Measurements from ENCODE around the gene SHTN1. TPM values are rescaled to one million over a fixed set of nuclear protein-coding genes. Genes with fewer than 3 reads are reported as not detected.

Gene SHTN1
- total and polyA plus RNA-seq, 10 of the 15 experiments (the other 5 are each of a cell fraction or from before 2014, with no cell fraction given): 0.79 to 4.0 (median 2.0) TPM

DNA sequence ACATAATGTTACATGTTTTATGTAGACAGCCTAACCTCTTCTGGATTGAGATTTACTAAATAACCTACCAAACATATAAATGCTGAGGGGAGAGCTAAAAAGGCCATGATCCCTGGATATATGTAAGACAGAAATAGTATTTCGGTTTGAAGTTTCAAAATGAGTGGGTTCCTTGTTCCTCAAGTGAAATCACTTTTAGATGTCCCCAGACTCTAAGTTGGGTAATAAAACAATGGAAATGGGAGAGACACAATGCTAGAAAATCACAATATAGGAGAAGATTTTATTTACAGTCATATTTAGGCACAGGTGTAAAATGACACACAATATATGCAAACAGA lies 56.5 kb downstream of the SHTN1 start:
- H2AFZ ChIP-seq (ENCODE audit: control insufficient read depth, low read depth, low read length): no peak overlapping the region
- intact Hi-C loops (cut with micrococcal nuclease; ENCODE audit: unreplicated experiment) (no loop called here), in situ Hi-C loops (cut with MboI) (no loop called here)
- H3K4me1 ChIP-seq (ENCODE audit: control insufficient read depth, insufficient read depth, low read length): peaks cover 6% of the 10 kb centered on the region; the same call in 1 of the 2 replicates
- 0% methylated on average over 1 of the region's 1 CpG for WGBS (ENCODE audit: insufficient coverage, insufficient replicate concordance, low lambda C conversion rate, missing lambda C conversion rate)
- H3K4me3 ChIP-seq: no peak overlapping the region
- CTCF ChIA-PET: interaction anchor here (2.3 kb wide), 1 partner anchor 226 kb away, joined by 5 read pairs; no protein-coding TSS in a partner anchor
- DNase-seq (ENCODE audit: low read depth, low spot score) (no peak), FAIRE-seq (no peak), ATAC-seq (peak; percentile 33; the same call in 2 of the 3 replicates)
- H3K9ac ChIP-seq (ENCODE audit: control insufficient read depth, insufficient read depth, low read length): no peak overlapping the region
- H3K9me3 ChIP-seq (replicated peaks; ENCODE audit: control insufficient read depth, insufficient read depth, low read length): no peaks in the 10 kb centered on the region
- no peaks in the 10 kb centered on the region for H4K20me1 ChIP-seq (ENCODE audit: control insufficient read depth, insufficient read depth)
- no peaks in the 10 kb centered on the region for H3K27me3 ChIP-seq (replicated peaks in 1 of 2; ENCODE audit: control insufficient read depth in 2 of 2, insufficient read depth in 2 of 2, low read length in 1 of 2)
- TF ChIP-seq KLF5 (IDR thresholded peaks at IDR 0.05; ENCODE audit: partially characterized antibody) (no peak), JUNB (IDR thresholded peaks at IDR 0.05) (peak; percentile 65), MEF2A (IDR thresholded peaks at IDR 0.05; ENCODE audit: insufficient read depth, low read depth, low read length) (0 out of 2 replicates have a peak, but pooled peaks have one; percentile 25)
- RAD21 ChIA-PET (ENCODE audit: unreplicated experiment): no interaction called here
- H3K79me2 ChIP-seq (ENCODE audit: control insufficient read depth, insufficient read depth, low read length): no peaks in the 10 kb centered on the region
- no TSS peak for BruUV-seq (replicated peaks)
- no peak overlapping the region for H3K4me2 ChIP-seq (ENCODE audit: control insufficient read depth, insufficient read depth)
- POLR2A ChIA-PET: no interaction called here
- H3K36me3 ChIP-seq (ENCODE audit: control insufficient read depth in 2 of 2, insufficient read depth in 2 of 2, low read length in 1 of 2): no peaks in the 10 kb centered on the region
- H3K27ac ChIP-seq (ENCODE audit: control insufficient read depth, insufficient read depth): no peak overlapping the region
- SMC1A ChIA-PET (ENCODE audit: uncharacterized antibody, unreplicated experiment): no interaction called here

DNA sequence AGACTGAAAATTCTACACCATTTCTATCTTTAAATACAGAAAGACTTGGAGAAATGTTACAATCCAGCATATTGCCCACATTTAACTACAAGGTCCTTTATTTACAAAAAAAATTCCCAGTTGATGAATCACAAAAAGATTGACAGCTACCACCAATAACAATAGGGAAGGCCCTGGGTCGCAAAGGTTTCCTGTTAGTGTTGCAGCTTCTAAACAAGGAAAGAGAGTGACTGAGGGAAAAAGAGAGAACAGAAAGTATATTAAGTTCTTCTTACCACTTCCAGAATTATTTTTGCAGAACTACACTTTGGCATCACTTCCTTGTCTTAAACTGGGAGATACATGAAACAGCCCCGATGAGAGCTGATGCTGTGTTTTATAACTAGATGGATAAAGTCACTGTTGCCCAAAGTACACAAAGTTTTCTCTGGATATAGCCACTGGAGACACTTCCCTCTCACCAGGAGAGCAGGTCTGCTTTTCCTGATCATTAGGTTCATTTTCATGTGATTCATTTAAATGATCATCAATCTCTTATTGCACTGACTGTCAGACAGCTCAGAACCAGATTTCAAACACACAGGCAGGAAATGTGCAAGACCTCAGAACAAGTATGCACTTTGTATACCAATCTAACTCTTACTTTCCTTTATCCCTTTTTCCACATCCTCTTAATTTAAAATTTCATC lies 57.0 kb downstream of the SHTN1 start:
- no peak overlapping the region for H2AFZ ChIP-seq (ENCODE audit: control insufficient read depth, low read depth, low read length)
- 30% methylated on average over 2 of the region's 2 CpGs for WGBS (ENCODE audit: insufficient coverage, insufficient replicate concordance, low lambda C conversion rate, missing lambda C conversion rate)
- no peak overlapping the region for H3K4me2 ChIP-seq (ENCODE audit: control insufficient read depth, insufficient read depth)
- ChIA-PET CTCF (interaction anchor here (0.6 to 2.3 kb wide), 2 partner anchors 226 to 1752 kb away, joined by 3 to 5 read pairs; no protein-coding TSS in a partner anchor), RAD21 (ENCODE audit: unreplicated experiment) (no interaction called here), SMC1A (ENCODE audit: uncharacterized antibody, unreplicated experiment) (interaction anchor here (1.2 to 1.5 kb wide), 3 partner anchors 8 to 21 kb away, joined by 3 read pairs; no protein-coding TSS in a partner anchor), POLR2A (no interaction called here)
- peak; percentile 61 for ATAC-seq
- no peaks in the 10 kb centered on the region for H3K27me3 ChIP-seq (replicated peaks in 1 of 2; ENCODE audit: control insufficient read depth in 2 of 2, insufficient read depth in 2 of 2, low read length in 1 of 2)
- no TSS peak for BruUV-seq (replicated peaks)
- no peak overlapping the region for H3K4me3 ChIP-seq
- in situ Hi-C loops (cut with MboI): no loop called here
- no peaks in the 10 kb centered on the region for H4K20me1 ChIP-seq (ENCODE audit: control insufficient read depth, insufficient read depth)
- peaks cover 6% of the 10 kb centered on the region; the same call in 1 of the 2 replicates for H3K4me1 ChIP-seq (ENCODE audit: control insufficient read depth, insufficient read depth, low read length)
- H3K36me3 ChIP-seq (ENCODE audit: control insufficient read depth in 2 of 2, insufficient read depth in 2 of 2, low read length in 1 of 2): no peaks in the 10 kb centered on the region
- no peak for FAIRE-seq
- H3K79me2 ChIP-seq (ENCODE audit: control insufficient read depth, insufficient read depth, low read length): no peaks in the 10 kb centered on the region
- H3K27ac ChIP-seq (ENCODE audit: control insufficient read depth, insufficient read depth): no peak overlapping the region
- intact Hi-C loops (cut with micrococcal nuclease; ENCODE audit: unreplicated experiment): no loop called here
- no peaks in the 10 kb centered on the region for H3K9me3 ChIP-seq (replicated peaks; ENCODE audit: control insufficient read depth, insufficient read depth, low read length)
- no peak overlapping the region for H3K9ac ChIP-seq (ENCODE audit: control insufficient read depth, insufficient read depth, low read length)
- no peak for DNase-seq (ENCODE audit: low read depth, low spot score)
- TF ChIP-seq TCF12 (IDR thresholded peaks at IDR 0.05; ENCODE audit: low read depth, low read length): no peak
- TF ChIP-seq, protein P1, sequence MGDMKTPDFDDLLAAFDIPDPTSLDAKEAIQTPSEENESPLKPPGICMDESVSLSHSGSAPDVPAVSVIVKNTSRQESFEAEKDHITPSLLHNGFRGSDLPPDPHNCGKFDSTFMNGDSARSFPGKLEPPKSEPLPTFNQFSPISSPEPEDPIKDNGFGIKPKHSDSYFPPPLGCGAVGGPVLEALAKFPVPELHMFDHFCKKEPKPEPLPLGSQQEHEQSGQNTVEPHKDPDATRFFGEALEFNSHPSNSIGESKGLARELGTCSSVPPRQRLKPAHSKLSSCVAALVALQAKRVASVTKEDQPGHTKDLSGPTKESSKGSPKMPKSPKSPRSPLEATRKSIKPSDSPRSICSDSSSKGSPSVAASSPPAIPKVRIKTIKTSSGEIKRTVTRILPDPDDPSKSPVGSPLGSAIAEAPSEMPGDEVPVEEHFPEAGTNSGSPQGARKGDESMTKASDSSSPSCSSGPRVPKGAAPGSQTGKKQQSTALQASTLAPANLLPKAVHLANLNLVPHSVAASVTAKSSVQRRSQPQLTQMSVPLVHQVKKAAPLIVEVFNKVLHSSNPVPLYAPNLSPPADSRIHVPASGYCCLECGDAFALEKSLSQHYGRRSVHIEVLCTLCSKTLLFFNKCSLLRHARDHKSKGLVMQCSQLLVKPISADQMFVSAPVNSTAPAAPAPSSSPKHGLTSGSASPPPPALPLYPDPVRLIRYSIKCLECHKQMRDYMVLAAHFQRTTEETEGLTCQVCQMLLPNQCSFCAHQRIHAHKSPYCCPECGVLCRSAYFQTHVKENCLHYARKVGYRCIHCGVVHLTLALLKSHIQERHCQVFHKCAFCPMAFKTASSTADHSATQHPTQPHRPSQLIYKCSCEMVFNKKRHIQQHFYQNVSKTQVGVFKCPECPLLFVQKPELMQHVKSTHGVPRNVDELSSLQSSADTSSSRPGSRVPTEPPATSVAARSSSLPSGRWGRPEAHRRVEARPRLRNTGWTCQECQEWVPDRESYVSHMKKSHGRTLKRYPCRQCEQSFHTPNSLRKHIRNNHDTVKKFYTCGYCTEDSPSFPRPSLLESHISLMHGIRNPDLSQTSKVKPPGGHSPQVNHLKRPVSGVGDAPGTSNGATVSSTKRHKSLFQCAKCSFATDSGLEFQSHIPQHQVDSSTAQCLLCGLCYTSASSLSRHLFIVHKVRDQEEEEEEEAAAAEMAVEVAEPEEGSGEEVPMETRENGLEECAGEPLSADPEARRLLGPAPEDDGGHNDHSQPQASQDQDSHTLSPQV (IDR thresholded peaks at IDR 0.05): no peak
- TF ChIP-seq RUNX3 (IDR thresholded peaks at IDR 0.05; ENCODE audit: low read length): no peak
- TF ChIP-seq SMC3 (IDR thresholded peaks at IDR 0.05; ENCODE audit: borderline replicate concordance, low read length): no peak
- TF ChIP-seq, protein P2, sequence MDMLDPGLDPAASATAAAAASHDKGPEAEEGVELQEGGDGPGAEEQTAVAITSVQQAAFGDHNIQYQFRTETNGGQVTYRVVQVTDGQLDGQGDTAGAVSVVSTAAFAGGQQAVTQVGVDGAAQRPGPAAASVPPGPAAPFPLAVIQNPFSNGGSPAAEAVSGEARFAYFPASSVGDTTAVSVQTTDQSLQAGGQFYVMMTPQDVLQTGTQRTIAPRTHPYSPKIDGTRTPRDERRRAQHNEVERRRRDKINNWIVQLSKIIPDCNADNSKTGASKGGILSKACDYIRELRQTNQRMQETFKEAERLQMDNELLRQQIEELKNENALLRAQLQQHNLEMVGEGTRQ (IDR thresholded peaks at IDR 0.05; ENCODE audit: borderline replicate concordance, low read depth, low read length): no peak
- no peak for TF ChIP-seq ZBED1 (IDR thresholded peaks at IDR 0.05; ENCODE audit: borderline replicate concordance)
- no peak for TF ChIP-seq TAF1 (IDR thresholded peaks at IDR 0.05; ENCODE audit: borderline replicate concordance, low read depth, low read length)
- TF ChIP-seq, protein P3, sequence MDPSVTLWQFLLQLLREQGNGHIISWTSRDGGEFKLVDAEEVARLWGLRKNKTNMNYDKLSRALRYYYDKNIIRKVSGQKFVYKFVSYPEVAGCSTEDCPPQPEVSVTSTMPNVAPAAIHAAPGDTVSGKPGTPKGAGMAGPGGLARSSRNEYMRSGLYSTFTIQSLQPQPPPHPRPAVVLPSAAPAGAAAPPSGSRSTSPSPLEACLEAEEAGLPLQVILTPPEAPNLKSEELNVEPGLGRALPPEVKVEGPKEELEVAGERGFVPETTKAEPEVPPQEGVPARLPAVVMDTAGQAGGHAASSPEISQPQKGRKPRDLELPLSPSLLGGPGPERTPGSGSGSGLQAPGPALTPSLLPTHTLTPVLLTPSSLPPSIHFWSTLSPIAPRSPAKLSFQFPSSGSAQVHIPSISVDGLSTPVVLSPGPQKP (IDR thresholded peaks at IDR 0.05; ENCODE audit: low read depth, low read length): no peak
- no peak for TF ChIP-seq HCFC1 (IDR thresholded peaks at IDR 0.05; ENCODE audit: low read length)

All from GM12878 (cell line).